Measurements from ENCODE around the gene KIF3A. TPM values are rescaled to one million over a fixed set of nuclear protein-coding genes. Genes with fewer than 3 reads are reported as not detected.

Gene KIF3A
- 10 to 100 TPM; 18.7 to 25.9 TPM for total RNA-seq
- polyA plus RNA-seq: 10 to 100 TPM in 1 of 2 donors, 1 to 10 TPM in 1; 9.7 to 18.3 TPM

DNA sequence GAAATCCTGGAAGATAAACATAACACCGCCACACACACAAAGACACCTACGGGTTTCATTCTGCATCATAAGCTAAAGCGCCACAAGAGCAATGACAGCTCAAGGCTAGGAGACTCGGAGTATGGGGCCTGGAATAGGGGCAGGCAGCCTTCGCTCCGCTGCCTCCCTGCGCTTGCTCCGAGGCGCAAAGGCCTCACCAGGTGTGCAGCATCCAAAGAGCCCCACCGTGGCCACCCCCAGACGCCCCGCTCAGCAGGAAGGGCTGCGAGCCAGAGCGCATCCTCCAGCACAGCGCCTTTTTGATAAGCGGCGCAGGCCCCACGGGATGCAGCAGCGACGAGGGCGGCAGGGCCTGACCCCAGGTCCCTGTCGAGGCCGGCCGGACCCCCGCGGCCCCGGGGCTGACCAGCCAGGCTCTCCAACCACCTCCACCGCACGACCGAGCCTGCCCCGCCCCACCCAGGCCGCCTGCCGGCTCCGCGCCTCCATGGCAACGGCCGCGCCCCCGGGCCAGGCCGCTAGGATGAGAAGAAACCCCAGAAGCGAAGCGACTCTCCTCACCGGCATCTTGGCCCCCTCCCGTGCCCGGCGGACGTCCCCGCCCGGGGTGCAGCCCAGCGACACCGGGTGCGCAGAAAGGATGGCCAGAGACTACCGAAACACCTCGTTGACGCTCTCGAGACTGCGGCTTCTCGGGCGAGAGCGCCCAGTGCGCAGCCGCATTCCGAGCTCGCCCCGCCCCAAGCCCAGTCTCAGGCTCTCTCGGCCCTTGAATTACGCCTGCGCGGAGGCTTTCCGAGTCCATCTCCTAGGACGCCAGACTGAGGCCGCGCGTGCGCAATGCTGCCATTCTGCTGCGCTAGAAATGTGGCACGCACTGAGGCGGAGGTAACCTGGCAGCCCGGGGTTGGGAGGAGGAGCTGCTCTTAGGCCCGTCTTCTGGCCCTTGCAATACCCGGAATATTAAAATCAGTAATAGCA is at the start of gene KIF3A:
TSS of gene KIF3A (minus strand) at position 694 of the 981 bp plus-strand sequence. CDS start at position 567, 127 bp downstream.
- Histone ChIP-seq H3K36me3 (ENCODE audit: insufficient read depth, low read length) (peaks cover 9% of the 10 kb centered on the region), H3K4me1 (ENCODE audit: insufficient read depth, low read length) (peaks cover 20% of the 10 kb centered on the region), H3K27me3 (ENCODE audit: insufficient read depth, low read length) (no peaks in the 10 kb centered on the region), H3K4me3 (ENCODE audit: low read length in 2 of 2) (peak within 1 kb of the TSS; percentile 63 to 79), H3K9me3 (ENCODE audit: control insufficient read depth in 1 of 2, low read length in 2 of 2) (no peaks in the 10 kb centered on the region), H3K27ac (ENCODE audit: low read depth, low read length) (peak within 1 kb of the TSS; percentile 68)
- H3K27me3 Mint-ChIP-seq: no peaks in the 10 kb centered on the region
- no peaks in the 10 kb centered on the region for H3K9me3 Mint-ChIP-seq
- peak within 1 kb of the TSS; percentile 93 to 95 (median 94) for H3K27ac Mint-ChIP-seq
- peak; percentile 98 for DNase-seq
- H3K4me3 Mint-ChIP-seq: peak within 1 kb of the TSS; percentile 91 to 98 (median 94)
- H3K36me3 Mint-ChIP-seq: peaks cover 8 to 16% of the 10 kb centered on the region in 2 donors
- intact Hi-C loops (cut with micrococcal nuclease): loop anchor here (1.0 to 10.0 kb wide), 6 partner anchors 10 to 314 kb away; partner anchors contain the start of genes CCNI2, RAD50 and SEPTIN8
- H3K4me1 Mint-ChIP-seq: peaks cover 28 to 31% (median 30%) of the 10 kb centered on the region in 4 donors
- ChIA-PET POLR2A (ENCODE audit: partially characterized antibody) (interaction anchor here (0.5 to 3.5 kb wide), 22 partner anchors 9 to 368 kb away, joined by 3 to 91 read pairs (median 5); partner anchors contain the start of genes AFF4, CCNI2, HSPA4 and IRF1), CTCF (ENCODE audit: partially characterized antibody) (interaction anchor here (1.0 to 5.4 kb wide), 10 partner anchors 10 to 241 kb away, joined by 3 to 55 read pairs (median 4); partner anchors contain the start of gene CCNI2)

DNA sequence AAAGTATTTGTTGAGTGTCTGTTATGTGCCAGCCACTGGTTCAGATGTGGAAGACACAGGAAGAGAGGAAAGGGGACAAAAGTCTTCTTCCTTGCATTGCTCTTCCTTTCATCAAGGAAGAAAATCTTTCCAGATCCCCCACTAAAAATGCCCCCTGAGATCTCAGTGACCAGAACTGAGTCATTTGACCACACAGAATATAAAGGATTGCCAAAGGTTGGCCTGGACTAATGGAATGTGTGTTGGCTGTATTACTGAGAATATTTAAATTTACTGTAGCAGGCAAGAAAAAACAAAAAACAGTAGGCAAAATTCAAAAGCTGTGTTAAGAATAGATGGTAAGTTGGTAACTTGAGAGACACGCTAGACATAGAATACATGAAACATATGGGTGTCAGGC is 49.7 kb upstream of the KIF3A start:
- Histone ChIP-seq H3K9me3 (ENCODE audit: control insufficient read depth in 1 of 2, low read length in 2 of 2) (no peaks in the 10 kb centered on the region), H3K27ac (ENCODE audit: low read depth, low read length) (no peak overlapping the region), H3K4me1 (ENCODE audit: insufficient read depth, low read length) (no peaks in the 10 kb centered on the region), H3K36me3 (ENCODE audit: insufficient read depth, low read length) (no peaks in the 10 kb centered on the region), H3K27me3 (ENCODE audit: insufficient read depth, low read length) (no peaks in the 10 kb centered on the region), H3K4me3 (ENCODE audit: low read length in 2 of 2) (no peak overlapping the region)
- DNase-seq: no peak
- no peaks in the 10 kb centered on the region for H3K9me3 Mint-ChIP-seq
- ChIA-PET CTCF (ENCODE audit: partially characterized antibody) (interaction anchor here (1.6 kb wide), 1 partner anchor 33 kb away, joined by 4 read pairs; no protein-coding TSS in a partner anchor), POLR2A (ENCODE audit: partially characterized antibody) (interaction anchor here (1.1 kb wide), 1 partner anchor 9 kb away, joined by 3 read pairs; no protein-coding TSS in a partner anchor)
- no peak overlapping the region for H3K27ac Mint-ChIP-seq
- H3K27me3 Mint-ChIP-seq: peaks cover 9 to 18% of the 10 kb centered on the region in 2 donors
- H3K36me3 Mint-ChIP-seq: no peaks in the 10 kb centered on the region
- intact Hi-C loops (cut with micrococcal nuclease): no loop called here
- H3K4me3 Mint-ChIP-seq: no peak overlapping the region
- H3K4me1 Mint-ChIP-seq: no peaks in the 10 kb centered on the region

DNA sequence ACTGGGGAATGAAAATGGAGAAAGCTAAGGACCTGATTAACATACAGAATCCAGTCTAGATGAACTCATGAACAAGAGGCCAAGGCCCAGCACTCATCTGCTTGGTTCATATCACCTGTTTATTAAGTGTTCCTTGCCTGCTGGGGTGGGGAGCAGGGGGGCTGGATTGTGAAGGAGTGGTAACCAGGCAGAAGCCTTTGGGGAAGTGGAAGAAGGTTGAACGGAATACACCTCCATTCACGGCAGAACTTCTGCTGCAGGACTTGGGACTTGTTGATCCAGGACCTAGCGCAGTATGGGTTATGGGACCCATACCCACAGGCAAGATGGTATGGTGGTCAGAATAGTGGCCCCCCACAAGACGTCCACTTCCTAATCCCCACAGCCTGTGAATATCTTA is 48.5 kb upstream of the KIF3A start:
- Mint-ChIP-seq H3K4me3 (no peak overlapping the region), H3K9me3 (no peaks in the 10 kb centered on the region), H3K27ac (no peak overlapping the region), H3K4me1 (peaks cover 0 to 4% (median 2%) of the 10 kb centered on the region in 4 donors), H3K27me3 (peaks cover 11 to 18% of the 10 kb centered on the region in 2 donors), H3K36me3 (no peaks in the 10 kb centered on the region)
- H3K36me3 ChIP-seq (ENCODE audit: insufficient read depth, low read length): no peaks in the 10 kb centered on the region
- no peaks in the 10 kb centered on the region for H3K27me3 ChIP-seq (ENCODE audit: insufficient read depth, low read length)
- POLR2A ChIA-PET (ENCODE audit: partially characterized antibody): no interaction called here
- no peak overlapping the region for H3K4me3 ChIP-seq (ENCODE audit: low read length in 2 of 2)
- CTCF ChIA-PET (ENCODE audit: partially characterized antibody): no interaction called here
- no peak for DNase-seq
- no peak overlapping the region for H3K27ac ChIP-seq (ENCODE audit: low read depth, low read length)
- no peaks in the 10 kb centered on the region for H3K9me3 ChIP-seq (ENCODE audit: control insufficient read depth in 1 of 2, low read length in 2 of 2)
- intact Hi-C loops (cut with micrococcal nuclease): no loop called here
- peaks cover 7% of the 10 kb centered on the region for H3K4me1 ChIP-seq (ENCODE audit: insufficient read depth, low read length)

DNA sequence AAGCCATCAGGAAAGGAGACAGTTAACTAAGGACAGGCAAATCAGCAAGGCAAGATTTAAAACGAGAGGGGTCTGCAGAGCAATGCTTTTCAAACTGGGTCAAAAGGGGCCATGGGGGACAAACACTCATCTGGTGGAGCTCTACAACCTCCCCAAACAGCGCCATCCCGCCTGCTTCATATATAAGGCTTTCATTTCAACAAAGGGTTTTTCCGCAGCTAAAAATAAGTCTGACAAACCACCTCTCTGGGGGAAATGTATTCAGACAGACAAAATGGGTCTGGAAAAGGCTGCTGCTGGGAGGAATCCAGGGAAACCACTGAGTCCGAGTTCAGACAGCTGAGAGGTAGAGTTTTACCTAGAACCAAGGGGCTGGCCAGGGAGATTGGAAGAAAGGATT is 48.0 kb upstream of the KIF3A start:
- peaks cover 12% of the 10 kb centered on the region for H3K4me1 ChIP-seq (ENCODE audit: insufficient read depth, low read length)
- H3K27me3 ChIP-seq (ENCODE audit: insufficient read depth, low read length): no peaks in the 10 kb centered on the region
- H3K36me3 Mint-ChIP-seq: no peaks in the 10 kb centered on the region
- no peaks in the 10 kb centered on the region for H3K36me3 ChIP-seq (ENCODE audit: insufficient read depth, low read length)
- H3K27ac Mint-ChIP-seq: no peak overlapping the region
- DNase-seq: no peak
- ChIA-PET CTCF (ENCODE audit: partially characterized antibody) (interaction anchor here (1.6 kb wide), 1 partner anchor 16 kb away, joined by 4 read pairs; no protein-coding TSS in a partner anchor), POLR2A (ENCODE audit: partially characterized antibody) (no interaction called here)
- H3K4me3 ChIP-seq (ENCODE audit: low read length in 2 of 2): no peak overlapping the region
- peaks cover 11 to 16% of the 10 kb centered on the region in 2 donors for H3K27me3 Mint-ChIP-seq
- H3K27ac ChIP-seq (ENCODE audit: low read depth, low read length): no peak overlapping the region
- peaks cover 2 to 8% (median 5%) of the 10 kb centered on the region in 4 donors for H3K4me1 Mint-ChIP-seq
- H3K9me3 ChIP-seq (ENCODE audit: control insufficient read depth in 1 of 2, low read length in 2 of 2): no peaks in the 10 kb centered on the region
- intact Hi-C loops (cut with micrococcal nuclease): no loop called here
- no peaks in the 10 kb centered on the region for H3K9me3 Mint-ChIP-seq
- H3K4me3 Mint-ChIP-seq: no peak overlapping the region

DNA sequence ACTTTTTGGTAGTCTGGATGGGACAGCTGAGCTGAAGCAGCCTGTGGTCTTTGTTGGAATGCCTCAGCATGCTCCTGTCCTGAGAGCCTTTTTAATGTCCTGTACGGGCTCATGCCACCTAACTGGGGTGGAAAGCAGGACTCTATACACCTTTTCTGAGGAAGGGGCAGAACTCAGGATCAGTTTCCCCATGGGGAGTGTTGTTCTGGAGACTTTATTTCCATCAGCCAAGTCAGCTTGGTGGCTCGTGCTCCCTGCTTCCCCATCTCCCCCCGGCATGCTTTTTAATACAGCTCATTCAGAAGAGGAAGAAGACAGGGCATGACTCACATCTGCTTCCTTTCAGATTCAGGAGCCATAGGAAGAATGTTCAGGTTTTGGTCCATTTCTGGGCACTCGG is 44.8 kb upstream of the KIF3A start:
- no peaks in the 10 kb centered on the region for H3K36me3 ChIP-seq (ENCODE audit: insufficient read depth, low read length)
- Mint-ChIP-seq H3K9me3 (no peaks in the 10 kb centered on the region), H3K4me1 (peaks cover 12 to 25% (median 18%) of the 10 kb centered on the region in 4 donors), H3K27me3 (peaks cover 11 to 15% of the 10 kb centered on the region in 2 donors), H3K4me3 (no peak overlapping the region), H3K36me3 (peaks cover 0 to 1% of the 10 kb centered on the region in 2 donors), H3K27ac (no peak overlapping the region)
- no peaks in the 10 kb centered on the region for H3K9me3 ChIP-seq (ENCODE audit: control insufficient read depth in 1 of 2, low read length in 2 of 2)
- peaks cover 20% of the 10 kb centered on the region for H3K4me1 ChIP-seq (ENCODE audit: insufficient read depth, low read length)
- no peak for DNase-seq
- ChIA-PET CTCF (ENCODE audit: partially characterized antibody) (no interaction called here), POLR2A (ENCODE audit: partially characterized antibody) (no interaction called here)
- H3K27me3 ChIP-seq (ENCODE audit: insufficient read depth, low read length): no peaks in the 10 kb centered on the region
- H3K27ac ChIP-seq (ENCODE audit: low read depth, low read length): no peak overlapping the region
- H3K4me3 ChIP-seq (ENCODE audit: low read length in 2 of 2): no peak overlapping the region
- intact Hi-C loops (cut with micrococcal nuclease): no loop called here

DNA sequence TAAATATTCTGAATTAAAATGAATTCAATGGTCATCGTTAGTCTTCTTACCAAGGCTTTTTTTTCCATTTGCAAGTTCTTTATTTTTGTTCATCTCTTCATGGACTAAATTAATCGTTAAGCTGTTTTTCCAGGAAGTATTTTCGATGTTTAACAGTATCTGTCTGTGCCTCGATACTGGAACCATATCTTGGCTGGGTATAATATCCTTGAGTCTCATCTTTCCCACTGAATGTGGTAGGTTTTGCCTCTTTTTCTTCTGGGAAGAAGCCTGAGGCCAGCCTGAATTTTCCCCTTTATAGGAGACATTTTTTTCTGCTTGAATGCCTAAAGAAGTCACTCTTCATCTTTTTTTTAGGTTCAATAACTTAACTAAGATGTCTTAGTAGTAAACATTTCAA is 43.7 kb upstream of the KIF3A start:
- Histone ChIP-seq H3K4me3 (ENCODE audit: low read length in 2 of 2) (no peak overlapping the region), H3K9me3 (ENCODE audit: control insufficient read depth in 1 of 2, low read length in 2 of 2) (no peaks in the 10 kb centered on the region), H3K27ac (ENCODE audit: low read depth, low read length) (no peak overlapping the region), H3K4me1 (ENCODE audit: insufficient read depth, low read length) (peaks cover 26% of the 10 kb centered on the region), H3K27me3 (ENCODE audit: insufficient read depth, low read length) (no peaks in the 10 kb centered on the region), H3K36me3 (ENCODE audit: insufficient read depth, low read length) (no peaks in the 10 kb centered on the region)
- Mint-ChIP-seq H3K27me3 (peaks cover 11 to 14% of the 10 kb centered on the region in 2 donors), H3K4me1 (peaks cover 13 to 30% (median 21%) of the 10 kb centered on the region in 4 donors), H3K36me3 (peaks cover 0 to 1% of the 10 kb centered on the region in 2 donors), H3K27ac (no peak overlapping the region), H3K9me3 (no peaks in the 10 kb centered on the region), H3K4me3 (no peak overlapping the region)
- no peak for DNase-seq
- ChIA-PET CTCF (ENCODE audit: partially characterized antibody) (no interaction called here), POLR2A (ENCODE audit: partially characterized antibody) (no interaction called here)
- intact Hi-C loops (cut with micrococcal nuclease): no loop called here

DNA sequence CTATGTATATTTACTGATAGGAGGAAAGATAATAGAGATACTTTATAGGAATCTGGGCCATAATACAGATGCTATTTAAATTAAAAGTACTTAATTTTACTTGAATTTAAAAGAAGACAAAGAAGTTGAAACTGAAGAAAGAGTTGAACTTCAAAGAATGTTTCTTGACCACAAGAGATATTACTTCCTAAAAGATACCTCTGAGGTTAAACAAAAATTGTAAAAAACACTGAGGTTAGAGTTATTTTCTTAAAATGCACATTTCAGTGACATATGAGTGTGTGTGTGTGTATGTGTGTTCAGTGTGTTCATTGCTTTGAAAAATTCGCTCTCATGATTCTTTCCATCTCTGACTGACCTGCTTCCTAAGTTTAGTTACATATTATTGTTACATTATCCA is 43.2 kb upstream of the KIF3A start:
- intact Hi-C loops (cut with micrococcal nuclease): no loop called here
- DNase-seq: no peak
- Histone ChIP-seq H3K9me3 (ENCODE audit: control insufficient read depth in 1 of 2, low read length in 2 of 2) (no peaks in the 10 kb centered on the region), H3K27me3 (ENCODE audit: insufficient read depth, low read length) (no peaks in the 10 kb centered on the region), H3K4me3 (ENCODE audit: low read length in 2 of 2) (no peak overlapping the region), H3K4me1 (ENCODE audit: insufficient read depth, low read length) (peaks cover 31% of the 10 kb centered on the region), H3K36me3 (ENCODE audit: insufficient read depth, low read length) (no peaks in the 10 kb centered on the region), H3K27ac (ENCODE audit: low read depth, low read length) (no peak overlapping the region)
- Mint-ChIP-seq H3K4me3 (no peak overlapping the region), H3K27ac (no peak overlapping the region), H3K36me3 (peaks cover 0 to 1% of the 10 kb centered on the region in 2 donors), H3K4me1 (peaks cover 16 to 34% (median 24%) of the 10 kb centered on the region in 4 donors), H3K9me3 (no peaks in the 10 kb centered on the region), H3K27me3 (peaks cover 10 to 12% of the 10 kb centered on the region in 2 donors)
- ChIA-PET POLR2A (ENCODE audit: partially characterized antibody) (no interaction called here), CTCF (ENCODE audit: partially characterized antibody) (no interaction called here)

All from CD4-positive, alpha-beta memory T cell (primary cell).